ENCODE data around the gene SAMD1.

The SAMD1 gene

GRCh38 chr19:14091081-14091812, 696 bp upstream of the SAMD1 start:
- Mint-ChIP-seq H3K4me1 (ENCODE audit: low read depth) (peaks cover 27% of the 10 kb centered on the region), H3K36me3 (ENCODE audit: low read depth) (peaks cover 63% of the 10 kb centered on the region), H3K27ac (peak overlapping the region; percentile 96), H3K4me3 (peak overlapping the region; percentile 94), H3K9me3 (peaks cover 9% of the 10 kb centered on the region), H3K27me3 (no peaks in the 10 kb centered on the region)
- intact Hi-C loops (cut with micrococcal nuclease): loop anchor here (2.0 kb wide), 1 partner anchor 26 kb away; the partner anchor contains the start of gene PRKACA

- H3K4me3 Mint-ChIP-seq: peak overlapping the region; percentile 82
- H3K36me3 Mint-ChIP-seq (ENCODE audit: low read depth): peaks cover 61% of the 10 kb centered on the region
- intact Hi-C loops (cut with micrococcal nuclease): loop anchor here (1.0 to 2.0 kb wide), 2 partner anchors 9 to 27 kb away; partner anchors contain the start of gene PRKACA
- no peaks in the 10 kb centered on the region for H3K27me3 Mint-ChIP-seq
- H3K27ac Mint-ChIP-seq: peak overlapping the region; percentile 96
- H3K4me1 Mint-ChIP-seq (ENCODE audit: low read depth): peaks cover 27% of the 10 kb centered on the region
- peaks cover 9% of the 10 kb centered on the region for H3K9me3 Mint-ChIP-seq
Measured at GRCh38 chr19:14089662-14090508, 666 bp downstream of the SAMD1 start.

GRCh38 chr19:14089412-14089661, 1.2 kb downstream of the SAMD1 start:
- H3K4me3 Mint-ChIP-seq: peak overlapping the region; percentile 69
- H3K27me3 Mint-ChIP-seq: no peaks in the 10 kb centered on the region
- intact Hi-C loops (cut with micrococcal nuclease): loop anchor here (1.0 kb wide), 1 partner anchor 8 kb away; no protein-coding TSS in a partner anchor
- peaks cover 56% of the 10 kb centered on the region for H3K36me3 Mint-ChIP-seq (ENCODE audit: low read depth)
- H3K4me1 Mint-ChIP-seq (ENCODE audit: low read depth): peaks cover 27% of the 10 kb centered on the region
- peak overlapping the region; percentile 5 for H3K27ac Mint-ChIP-seq
- peaks cover 9% of the 10 kb centered on the region for H3K9me3 Mint-ChIP-seq

GRCh38 chr19:14088634-14089411, 1.7 kb downstream of the SAMD1 start:
- H3K9me3 Mint-ChIP-seq: peaks cover 8% of the 10 kb centered on the region
- intact Hi-C loops (cut with micrococcal nuclease): loop anchor here (1.0 kb wide), 1 partner anchor 8 kb away; no protein-coding TSS in a partner anchor
- no peaks in the 10 kb centered on the region for H3K27me3 Mint-ChIP-seq
- peak overlapping the region; percentile 69 for H3K4me3 Mint-ChIP-seq
- peaks cover 27% of the 10 kb centered on the region for H3K4me1 Mint-ChIP-seq (ENCODE audit: low read depth)
- H3K36me3 Mint-ChIP-seq (ENCODE audit: low read depth): peaks cover 56% of the 10 kb centered on the region
- H3K27ac Mint-ChIP-seq: peak overlapping the region; percentile 5

GRCh38 chr19:14086098-14086497, 4.5 kb downstream of the SAMD1 start:
- H3K27me3 Mint-ChIP-seq: no peaks in the 10 kb centered on the region
- intact Hi-C loops (cut with micrococcal nuclease): no loop called here
- no peak overlapping the region for H3K27ac Mint-ChIP-seq
- no peaks in the 10 kb centered on the region for H3K9me3 Mint-ChIP-seq
- peaks cover 42% of the 10 kb centered on the region for H3K36me3 Mint-ChIP-seq (ENCODE audit: low read depth)
- H3K4me1 Mint-ChIP-seq (ENCODE audit: low read depth): peaks cover 21% of the 10 kb centered on the region
- no peak overlapping the region for H3K4me3 Mint-ChIP-seq

- Mint-ChIP-seq H3K4me1 (ENCODE audit: low read depth) (peaks cover 25% of the 10 kb centered on the region), H3K27me3 (no peaks in the 10 kb centered on the region), H3K9me3 (no peaks in the 10 kb centered on the region), H3K27ac (no peak within 1 kb of the TSS), H3K4me3 (no peak within 1 kb of the TSS), H3K36me3 (ENCODE audit: low read depth) (peaks cover 42% of the 10 kb centered on the region)
- intact Hi-C loops (cut with micrococcal nuclease): no loop called here
Measured at GRCh38 chr19:14085309-14085995, 5.1 kb downstream of the SAMD1 start, which contains the start of gene C19orf67. TSS of gene C19orf67 (minus strand) at chr19:14085783. CDS start at chr19:14085627, 156 bp downstream.

GRCh38 chr19:14082675-14082960, 7.9 kb downstream of the SAMD1 start:
- Mint-ChIP-seq H3K27ac (peak overlapping the region; percentile 93), H3K4me1 (ENCODE audit: low read depth) (peaks cover 23% of the 10 kb centered on the region), H3K4me3 (peak overlapping the region; percentile 93), H3K27me3 (no peaks in the 10 kb centered on the region), H3K36me3 (ENCODE audit: low read depth) (peaks cover 23% of the 10 kb centered on the region), H3K9me3 (no peaks in the 10 kb centered on the region)
- intact Hi-C loops (cut with micrococcal nuclease): loop anchor here (5.0 kb wide), 2 partner anchors 35 to 285 kb away; partner anchors contain the start of genes PRKACA and ZSWIM4

- H3K27me3 Mint-ChIP-seq: no peaks in the 10 kb centered on the region
- H3K27ac Mint-ChIP-seq: peak overlapping the region; percentile 93
- peaks cover 17% of the 10 kb centered on the region for H3K36me3 Mint-ChIP-seq (ENCODE audit: low read depth)
Measured at GRCh38 chr19:14081797-14082674, 8.5 kb downstream of the SAMD1 start.

GRCh38 chr19:14080887-14081796, 9.4 kb downstream of the SAMD1 start:
- intact Hi-C loops (cut with micrococcal nuclease): loop anchor here (1.0 to 5.0 kb wide), 4 partner anchors 8 to 284 kb away; partner anchors contain the start of genes ASF1B, PRKACA and ZSWIM4
- H3K36me3 Mint-ChIP-seq (ENCODE audit: low read depth): peaks cover 12% of the 10 kb centered on the region
- no peaks in the 10 kb centered on the region for H3K9me3 Mint-ChIP-seq
- H3K4me1 Mint-ChIP-seq (ENCODE audit: low read depth): peaks cover 33% of the 10 kb centered on the region
- peak overlapping the region; percentile 93 for H3K4me3 Mint-ChIP-seq
- peak overlapping the region; percentile 93 for H3K27ac Mint-ChIP-seq
- H3K27me3 Mint-ChIP-seq: no peaks in the 10 kb centered on the region

More at GRCh38 chr19:14081797-14082674, 8.5 kb downstream of the SAMD1 start:
- H3K9me3 Mint-ChIP-seq: no peaks in the 10 kb centered on the region
- H3K4me3 Mint-ChIP-seq: peak overlapping the region; percentile 93
- H3K4me1 Mint-ChIP-seq (ENCODE audit: low read depth): peaks cover 28% of the 10 kb centered on the region
- intact Hi-C loops (cut with micrococcal nuclease): loop anchor here (1.0 to 5.0 kb wide), 4 partner anchors 7 to 285 kb away; partner anchors contain the start of genes ASF1B, PRKACA and ZSWIM4

GRCh38 chr19:14078411-14078810, 12.1 kb downstream of the SAMD1 start:
- Mint-ChIP-seq H3K27me3 (peaks cover 6% of the 10 kb centered on the region), H3K4me1 (ENCODE audit: low read depth) (peaks cover 51% of the 10 kb centered on the region), H3K4me3 (no peak overlapping the region), H3K9me3 (no peaks in the 10 kb centered on the region), H3K36me3 (ENCODE audit: low read depth) (peaks cover 17% of the 10 kb centered on the region), H3K27ac (peak overlapping the region; percentile 69)
- intact Hi-C loops (cut with micrococcal nuclease): no loop called here

GRCh38 chr19:14073925-14074838, 16.4 kb downstream of the SAMD1 start:
- H3K36me3 Mint-ChIP-seq (ENCODE audit: low read depth): peaks cover 17% of the 10 kb centered on the region
- H3K27me3 Mint-ChIP-seq: peaks cover 35% of the 10 kb centered on the region
- intact Hi-C loops (cut with micrococcal nuclease): loop anchor here (2.0 to 5.0 kb wide), 2 partner anchors 63 to 192 kb away; partner anchors contain the start of gene ASF1B
- H3K4me1 Mint-ChIP-seq (ENCODE audit: low read depth): peaks cover 48% of the 10 kb centered on the region
- H3K9me3 Mint-ChIP-seq: no peaks in the 10 kb centered on the region
- peak overlapping the region; percentile 100 for H3K4me3 Mint-ChIP-seq
- H3K27ac Mint-ChIP-seq: peak overlapping the region; percentile 93

All from dendritic cell treated with granulocyte-macrophage colony-stimulating factor and Interleukin-4, amounts not matched to agents 40 ng/mL and 50 ng/mL, for 4 days (primary cell).